Neural cell (in vitro differentiated cells): ENCODE results near the gene SPDYC. TPM values are rescaled to one million over a fixed set of nuclear protein-coding genes. Genes with fewer than 3 reads are reported as not detected.

ENCODE experiments used
- H2AFZ ChIP-seq: fragments of 200-600, 300-800 bp; sonication (generic), shearing (Covaris generic); 2 replicates; pipeline ENCODE4 v1.6.0; 2014; ENCODE audit warnings: low read depth, mild to moderate bottlenecking, antibody characterized with exemption, low read length, moderate library complexity
- H3F3A ChIP-seq: fragments of 200-600 bp; shearing (Covaris generic); 2 replicates; pipeline ENCODE4 v1.6.1; 2016; ENCODE audit warnings: mild to moderate bottlenecking, moderate library complexity, mixed read lengths, antibody characterized with exemption, low read length; ENCODE audit not compliant: insufficient read depth, poor library complexity, severe bottlenecking
- H3K27ac ChIP-seq: fragments of 200-600, 300-800 bp; sonication (generic), shearing (Covaris generic); 2 replicates; pipeline ENCODE4 v1.5.1; 2014; ENCODE audit warnings: mild to moderate bottlenecking, low read length, moderate library complexity
- H3K27me3 ChIP-seq: fragments of 300-800, 200-600 bp; sonication (generic), shearing (Covaris generic); 2 replicates; pipeline ENCODE4 v1.6.0; 2014; ENCODE audit warnings: mild to moderate bottlenecking, low read depth, low read length, moderate library complexity; ENCODE audit not compliant: insufficient read depth
- H3K36me3 ChIP-seq: fragments of 300-800, 200-600 bp; sonication (generic), shearing (Covaris generic); 2 replicates; pipeline ENCODE4 v1.5.1; 2014; ENCODE audit warnings: mild to moderate bottlenecking, antibody characterized with exemption, low read length, moderate library complexity; ENCODE audit not compliant: insufficient read depth
- H3K4me2 ChIP-seq: fragments of 300-800, 200-600 bp; sonication (generic), shearing (Covaris generic); 2 replicates; pipeline ENCODE4 v1.6.0; 2014; ENCODE audit warnings: mild to moderate bottlenecking, low read length
- H3K4me3 ChIP-seq: fragments of 300-800, 200-600 bp; sonication (generic), shearing (Covaris generic); 2 replicates; pipeline ENCODE4 v1.5.1; 2014; ENCODE audit warnings: mild to moderate bottlenecking, low read length, moderate library complexity
- H3K79me2 ChIP-seq: fragments of 200-600 bp; shearing (Covaris generic); replicated peaks from 2 replicates; pipeline ENCODE4 v1.6.0; 2014; ENCODE audit warnings: mild to moderate bottlenecking, low read length, moderate library complexity; ENCODE audit not compliant: insufficient read depth
- H3K9ac ChIP-seq: fragments of 300-800, 200-600 bp; sonication (generic), shearing (Covaris generic); 2 replicates; pipeline ENCODE4 v1.6.1; 2016; ENCODE audit warnings: mild to moderate bottlenecking, low read length, mixed read lengths
- H3K9me2 ChIP-seq: fragments of 200-600 bp; shearing (Covaris generic); 2 replicates; pipeline ENCODE4 v1.6.1; 2016; ENCODE audit warnings: mild to moderate bottlenecking, low read length, mixed read lengths; ENCODE audit not compliant: insufficient read depth
- H3K9me3 ChIP-seq: fragments of 200-600, 300-800 bp; sonication (generic), shearing (Covaris generic); 2 replicates; pipeline ENCODE4 v1.6.1; 2016; ENCODE audit warnings: mild to moderate bottlenecking, mixed run types, low read length, moderate library complexity, mixed read lengths
- H4K20me1 ChIP-seq: fragments of 200-600 bp; shearing (Covaris generic); 2 replicates; pipeline ENCODE4 v1.6.1; 2016; ENCODE audit warnings: mild to moderate bottlenecking, mixed run types; ENCODE audit not compliant: insufficient read depth
- CTCF ChIP-seq: fragments of 450-650 bp; IDR thresholded peaks from 2 replicates; pipeline ENCODE4 v1.5.1; 2014; ENCODE audit warnings: antibody characterized with exemption, mild to moderate bottlenecking, moderate library complexity; ENCODE audit not compliant: poor library complexity, severe bottlenecking
- EP300 ChIP-seq: fragments of 450-650 bp; conservative IDR thresholded peaks from 2 replicates; pipeline ENCODE4 v1.6.1; 2014; ENCODE audit warnings: antibody characterized with exemption, mild to moderate bottlenecking, moderate library complexity; ENCODE audit not compliant: poor library complexity, severe bottlenecking
- EZH2 ChIP-seq: fragments of 200-600, 300-800 bp; shearing (Covaris generic), sonication (generic); IDR thresholded peaks from 2 replicates; pipeline ENCODE4 v1.6.1; 2014; ENCODE audit warnings: antibody characterized with exemption, low read length, borderline replicate concordance, mild to moderate bottlenecking; ENCODE audit not compliant: insufficient read depth, poor library complexity, severe bottlenecking
- MXI1 ChIP-seq: fragments of 450-650 bp; conservative IDR thresholded peaks from 2 replicates; pipeline ENCODE4 v1.6.1; 2014; ENCODE audit warnings: antibody characterized with exemption, mild to moderate bottlenecking; ENCODE audit not compliant: poor library complexity, severe bottlenecking
- POLR2AphosphoS5 ChIP-seq: IDR thresholded peaks from 2 replicates; pipeline ENCODE4 v1.6.1; 2012
- RAD21 ChIP-seq: fragments of 450-650 bp; conservative IDR thresholded peaks from 2 replicates; pipeline ENCODE4 v1.6.1; 2014; ENCODE audit warnings: antibody characterized with exemption, mild to moderate bottlenecking, moderate library complexity
- REST ChIP-seq: IDR thresholded peaks from 2 replicates; pipeline ENCODE4 v1.6.1; 2012; ENCODE audit warnings: borderline replicate concordance
- SMC3 ChIP-seq: fragments of 450-650 bp; conservative IDR thresholded peaks from 2 replicates; pipeline ENCODE4 v1.6.1; 2014; ENCODE audit warnings: antibody characterized with exemption, mild to moderate bottlenecking, moderate library complexity; ENCODE audit not compliant: poor library complexity
- TAF1 ChIP-seq: IDR thresholded peaks from 2 replicates; pipeline ENCODE4 v1.6.1; 2012; ENCODE audit warnings: low read depth
- polyA plus RNA-seq: library from polyadenylated mRNA; depleted of rRNA; stranded (reverse); fragments of >200 nt; gene quantifications from 2 replicates; pipeline ENCODE4 v1.2.3, GENCODE V29; 2014

The SPDYC gene
- polyA plus RNA-seq, 1 donor from 2014 or later: not detected

DNA sequence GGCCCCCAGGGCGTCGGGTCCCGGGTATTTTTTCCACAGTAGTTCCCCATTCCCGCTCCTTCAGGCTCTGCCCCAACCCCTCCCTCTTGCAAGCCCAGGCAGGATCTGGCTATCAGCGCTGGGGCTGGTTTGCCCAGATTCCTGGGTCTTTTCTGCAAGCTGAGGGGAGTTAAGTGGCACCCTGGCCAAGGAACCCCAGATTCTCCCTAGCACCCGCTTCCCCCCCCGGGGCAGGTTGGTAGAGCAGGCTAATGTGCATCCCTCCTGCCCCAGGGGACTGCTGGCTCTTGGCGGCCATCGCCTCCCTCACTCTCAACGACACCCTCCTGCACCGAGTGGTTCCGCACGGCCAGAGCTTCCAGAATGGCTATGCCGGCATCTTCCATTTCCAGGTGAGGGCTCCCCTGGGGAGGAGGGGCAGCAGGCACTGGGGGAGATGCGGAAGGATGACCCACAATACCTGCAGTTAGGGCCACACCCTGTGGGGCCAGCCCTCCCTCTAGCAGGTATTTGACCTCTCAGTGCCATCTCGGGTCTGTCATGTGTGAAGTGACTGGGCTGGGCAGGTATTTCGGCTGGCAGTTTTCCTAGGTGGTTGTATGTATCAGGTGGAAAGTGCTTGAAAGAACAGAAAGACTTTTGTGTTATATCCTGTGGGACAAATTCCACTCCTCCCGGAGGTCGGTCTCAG is 13.3 kb downstream of the SPDYC start:
- H3K36me3 ChIP-seq: no peaks in the 10 kb centered on the region
- peak overlapping the region; percentile 100 for H3K4me3 ChIP-seq
- no peaks in the 10 kb centered on the region for H3K9me2 ChIP-seq
- H3K9ac ChIP-seq: peak overlapping the region; percentile 97
- no peak overlapping the region for H3K27ac ChIP-seq
- peaks cover 17% of the 10 kb centered on the region for H3K79me2 ChIP-seq
- no peak overlapping the region for H2AFZ ChIP-seq
- H4K20me1 ChIP-seq: no peaks in the 10 kb centered on the region
- H3F3A ChIP-seq: no peaks in the 10 kb centered on the region
- H3K27me3 ChIP-seq: no peaks in the 10 kb centered on the region
- peak overlapping the region; percentile 91 for H3K4me2 ChIP-seq
- no peaks in the 10 kb centered on the region for H3K9me3 ChIP-seq
- TF ChIP-seq POLR2AphosphoS5: no peak
- TF ChIP-seq REST: no peak
- TF ChIP-seq MXI1: no peak
- no peak for TF ChIP-seq SMC3
- TF ChIP-seq EP300: no peak
- no peak for TF ChIP-seq TAF1
- TF ChIP-seq CTCF: no peak
- TF ChIP-seq EZH2: no peak
- no peak for TF ChIP-seq RAD21

DNA sequence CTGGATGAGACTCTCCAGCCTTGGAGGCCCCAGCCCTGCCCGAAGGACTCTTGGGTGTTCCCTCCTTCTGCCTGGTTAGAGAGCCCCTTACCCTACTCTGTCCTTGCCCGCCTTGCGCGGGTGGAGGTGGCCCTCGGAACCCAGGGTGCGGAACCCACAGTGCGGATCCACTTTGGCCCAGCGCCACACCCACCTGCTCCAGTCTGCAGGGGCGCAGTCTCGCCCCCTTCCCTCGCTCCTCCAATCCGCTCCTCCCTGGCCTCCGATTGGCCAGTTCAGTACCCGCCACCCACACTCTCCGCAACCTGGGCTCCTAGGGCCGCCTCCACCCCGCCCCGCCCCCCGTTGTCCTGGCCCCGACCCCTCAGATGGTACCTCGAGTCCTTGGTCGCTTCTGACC is 14.1 kb downstream of the SPDYC start:
- peaks cover 17% of the 10 kb centered on the region for H3K79me2 ChIP-seq
- no peaks in the 10 kb centered on the region for H4K20me1 ChIP-seq
- no peak overlapping the region for H3K27ac ChIP-seq
- no peaks in the 10 kb centered on the region for H3K9me2 ChIP-seq
- H3F3A ChIP-seq: no peaks in the 10 kb centered on the region
- H3K4me3 ChIP-seq: peak overlapping the region; percentile 100
- H3K9ac ChIP-seq: no peak overlapping the region
- no peak overlapping the region for H2AFZ ChIP-seq
- TF ChIP-seq MXI1 (no peak), EP300 (no peak), REST (no peak), SMC3 (no peak), RAD21 (no peak), CTCF (no peak), TAF1 (no peak)
- no peaks in the 10 kb centered on the region for H3K36me3 ChIP-seq
- H3K4me2 ChIP-seq: no peak overlapping the region
- no peaks in the 10 kb centered on the region for H3K9me3 ChIP-seq
- no peaks in the 10 kb centered on the region for H3K27me3 ChIP-seq
